Stimulated activated CD8-positive, alpha-beta memory T cell treated with anti-CD3 and anti-CD28 coated beads, Interleukin-4, amount 100 ng/mL, for 4 hours (primary cell): ENCODE data around the gene HOXB7.

Experiments
- DNase-seq, 2 donors: peaks; one replicate each; pipeline ENCODE4 v3.0.0-alpha.2; 2020; ENCODE audit warnings: low read depth in 2 of 2, low spot score in 1 of 2

Gene HOXB7

DNA sequence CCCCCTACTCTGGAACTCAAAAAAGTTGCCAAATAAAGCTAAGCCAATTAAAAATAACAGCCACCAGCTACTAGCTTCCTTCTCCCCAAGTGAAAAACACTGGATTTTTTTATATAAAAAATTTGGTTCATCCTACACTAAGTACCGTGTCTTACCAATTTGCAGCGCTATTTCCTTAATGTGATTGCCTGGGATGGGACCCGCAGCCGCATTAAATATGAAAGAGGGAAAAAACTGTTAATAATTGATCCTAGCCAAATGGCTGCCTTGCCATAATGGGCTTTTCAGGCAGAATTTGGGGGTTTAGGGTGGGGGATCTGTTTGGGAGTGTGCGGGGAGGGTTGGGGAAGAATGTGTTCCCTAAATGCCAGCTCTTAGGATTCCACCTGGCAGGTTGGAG lies 13.3 kb upstream of the HOXB7 start:
- DNase-seq, result no peak

DNA sequence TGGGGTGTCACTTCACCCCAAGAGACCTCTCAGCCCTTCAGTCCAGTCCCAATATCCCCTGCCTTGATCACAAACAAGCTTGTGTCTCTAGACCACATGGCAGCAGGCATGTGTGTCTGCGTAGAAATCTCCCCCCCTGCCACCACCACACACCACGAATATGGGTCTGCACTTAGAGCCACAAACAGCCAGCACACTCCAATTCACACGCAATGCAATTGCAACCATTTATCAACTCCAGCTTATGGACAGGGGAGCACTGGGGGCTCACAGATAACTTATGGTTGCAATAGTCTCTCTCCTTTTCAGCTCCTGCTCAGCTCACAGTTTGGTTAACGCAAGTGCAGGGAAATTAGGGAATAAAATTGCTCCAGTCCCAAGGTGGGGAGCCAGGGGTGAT lies 12.8 kb upstream of the HOXB7 start:
- no peak for DNase-seq

DNA sequence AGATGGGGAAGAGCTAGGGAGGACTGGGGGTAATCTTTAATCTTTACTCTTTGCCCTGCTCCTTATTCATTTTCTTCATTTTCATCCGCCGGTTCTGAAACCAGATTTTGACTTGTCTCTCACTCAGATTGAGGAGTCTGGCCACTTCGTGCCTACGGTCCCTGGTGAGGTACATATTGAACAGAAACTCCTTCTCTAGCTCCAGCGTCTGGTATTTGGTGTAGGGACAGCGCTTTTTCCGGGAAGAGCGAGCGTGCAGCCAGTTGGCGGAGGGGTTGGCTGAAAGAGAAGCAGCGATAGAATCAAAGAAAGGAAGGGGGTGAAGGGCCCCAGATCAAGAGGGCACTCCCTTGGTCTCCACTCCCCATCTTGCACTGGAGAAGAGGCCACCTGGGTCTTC lies 12.0 kb upstream of the HOXB7 start:
- no peak for DNase-seq

DNA sequence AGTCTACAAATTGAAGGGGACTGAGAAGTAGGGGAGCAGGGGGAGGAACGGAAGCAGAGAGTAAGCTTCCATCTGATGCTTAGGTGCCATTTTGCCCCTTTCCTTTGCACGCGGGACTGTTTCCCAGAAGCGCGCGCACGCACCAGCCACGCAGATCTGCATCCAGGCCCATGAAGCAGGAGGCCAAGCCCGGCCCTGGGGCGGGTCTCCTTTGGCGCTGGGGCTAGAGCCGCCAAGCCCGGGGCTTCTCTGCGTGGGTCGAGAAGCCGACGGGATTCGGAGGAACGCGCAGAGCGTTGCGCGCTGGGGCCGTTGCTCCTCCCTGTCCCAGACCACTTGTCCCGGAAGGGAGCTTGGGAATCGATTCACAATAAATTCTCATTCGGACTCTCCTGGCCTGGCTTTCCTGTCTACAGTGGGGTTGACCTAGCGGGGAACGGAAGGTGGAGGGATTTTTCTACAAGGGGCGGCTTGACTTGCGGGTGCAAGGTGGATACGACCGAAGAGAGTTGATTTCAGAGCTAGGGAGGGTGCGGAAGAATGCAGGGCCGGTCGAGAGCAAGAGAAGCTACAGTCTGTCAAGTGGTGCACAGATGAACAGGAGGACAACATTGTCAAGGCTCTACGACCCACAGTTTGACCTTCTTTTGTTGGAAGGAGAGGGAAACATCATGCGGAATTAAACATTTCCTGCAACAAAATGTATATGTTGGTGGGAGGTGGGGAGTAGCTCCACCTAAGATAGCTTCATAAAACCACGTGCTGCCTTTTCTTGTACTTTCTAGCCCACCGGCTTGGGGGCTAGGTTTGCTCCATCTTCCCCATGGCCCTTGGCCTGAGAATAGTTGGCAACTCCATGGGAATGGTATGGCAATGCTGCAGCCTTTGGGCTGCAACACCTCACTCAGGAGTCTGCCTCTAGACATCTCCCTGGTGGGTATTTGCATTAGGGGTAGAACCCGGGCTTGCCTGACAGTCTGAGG lies 10.9 kb upstream of the HOXB7 start:
- DNase-seq, result no peak

DNA sequence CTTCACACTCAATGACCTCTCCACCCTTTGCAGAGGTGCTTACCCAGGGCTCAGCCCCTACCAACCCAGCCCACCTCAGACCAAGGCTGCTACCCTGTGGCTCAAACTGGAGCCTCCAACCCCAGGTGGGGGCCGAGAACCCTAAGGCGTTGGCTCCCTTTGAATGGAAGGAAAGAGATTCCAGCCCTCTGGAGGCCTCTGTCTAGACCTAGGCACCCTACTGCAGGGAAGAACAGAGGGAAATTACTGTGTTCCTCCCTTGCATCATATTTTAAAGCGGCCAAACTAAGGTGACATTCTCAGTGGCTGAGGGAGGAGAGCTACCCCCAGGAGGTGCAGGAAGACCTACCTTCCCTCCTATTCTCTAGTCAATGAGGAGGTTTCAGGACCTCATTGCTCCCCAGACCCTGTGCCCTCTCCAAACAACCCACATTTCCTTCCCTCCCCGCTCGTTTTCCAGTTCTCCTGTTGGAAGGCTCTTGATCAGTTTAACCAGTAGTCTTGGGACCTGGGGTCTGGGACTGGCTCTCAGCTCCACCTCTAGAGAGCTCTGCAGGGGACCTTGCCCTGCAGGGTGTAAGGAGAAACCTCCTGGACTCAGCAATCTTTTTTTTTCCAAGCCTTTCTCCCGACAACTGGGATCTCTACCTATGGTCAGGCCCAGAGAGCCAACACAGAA lies 9.8 kb upstream of the HOXB7 start:
- no peak for DNase-seq

DNA sequence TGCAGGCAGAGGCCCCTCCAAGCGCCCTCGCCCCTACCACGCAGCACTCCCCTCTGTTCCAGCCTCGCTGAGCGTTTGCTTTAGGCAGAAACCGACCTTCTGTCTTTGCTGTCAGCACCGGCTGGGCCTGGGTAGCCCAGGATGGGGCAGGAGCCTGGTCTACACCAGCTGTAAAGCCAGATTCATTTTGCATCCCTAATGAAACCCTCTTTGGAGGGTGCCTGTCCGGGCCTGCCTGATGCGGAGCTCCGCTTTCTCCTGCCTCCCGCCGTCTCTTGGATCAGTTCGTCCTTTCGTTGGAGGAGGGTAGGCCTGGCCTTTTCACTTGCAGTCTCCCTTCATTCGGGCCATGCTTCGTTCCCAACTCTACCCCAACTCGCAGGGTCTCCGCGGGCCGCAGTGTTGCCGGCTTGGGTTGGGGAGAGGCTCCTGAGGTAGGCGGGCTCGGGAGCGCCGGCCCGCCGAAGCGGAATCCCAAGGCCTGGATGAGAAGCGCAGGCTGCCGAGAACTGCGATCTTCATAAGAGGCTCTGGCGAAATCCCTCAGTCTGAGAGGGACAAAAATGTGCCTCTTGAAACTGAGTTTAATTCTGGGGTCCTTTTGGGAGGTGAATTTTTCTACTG lies 9.1 kb upstream of the HOXB7 start:
- no peak for DNase-seq

DNA sequence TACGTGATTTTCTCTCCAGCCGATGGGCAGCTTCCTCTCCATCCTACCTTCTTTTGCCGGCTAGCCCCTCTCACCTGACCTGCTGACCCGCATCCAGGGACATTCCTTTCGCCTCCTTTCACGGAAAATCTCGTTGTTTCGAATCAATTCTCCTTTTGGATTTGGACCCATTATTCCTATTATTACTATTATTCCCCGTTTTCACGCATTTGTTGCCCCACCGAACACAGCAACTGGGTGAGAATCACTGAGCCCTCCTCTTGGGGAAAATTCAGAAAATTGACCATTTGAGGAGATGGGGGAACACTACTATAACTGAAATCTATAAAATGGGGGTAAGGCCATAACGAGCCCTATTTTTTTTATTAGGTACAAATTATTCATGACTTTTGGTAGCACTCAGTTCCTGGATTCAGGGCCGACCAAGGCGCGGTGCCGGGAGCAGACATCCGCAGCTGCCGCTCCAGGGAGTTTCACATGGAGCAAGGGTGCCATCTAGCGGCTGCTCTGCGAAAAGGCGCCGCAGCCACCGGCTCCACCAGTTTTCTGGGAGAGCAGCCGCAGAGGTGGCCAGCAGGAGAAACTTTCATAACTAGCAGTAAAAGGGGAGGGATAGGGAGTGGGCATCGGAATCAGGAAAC lies 7.6 kb upstream of the HOXB7 start:
- peak; percentile 60 to 79 for DNase-seq

DNA sequence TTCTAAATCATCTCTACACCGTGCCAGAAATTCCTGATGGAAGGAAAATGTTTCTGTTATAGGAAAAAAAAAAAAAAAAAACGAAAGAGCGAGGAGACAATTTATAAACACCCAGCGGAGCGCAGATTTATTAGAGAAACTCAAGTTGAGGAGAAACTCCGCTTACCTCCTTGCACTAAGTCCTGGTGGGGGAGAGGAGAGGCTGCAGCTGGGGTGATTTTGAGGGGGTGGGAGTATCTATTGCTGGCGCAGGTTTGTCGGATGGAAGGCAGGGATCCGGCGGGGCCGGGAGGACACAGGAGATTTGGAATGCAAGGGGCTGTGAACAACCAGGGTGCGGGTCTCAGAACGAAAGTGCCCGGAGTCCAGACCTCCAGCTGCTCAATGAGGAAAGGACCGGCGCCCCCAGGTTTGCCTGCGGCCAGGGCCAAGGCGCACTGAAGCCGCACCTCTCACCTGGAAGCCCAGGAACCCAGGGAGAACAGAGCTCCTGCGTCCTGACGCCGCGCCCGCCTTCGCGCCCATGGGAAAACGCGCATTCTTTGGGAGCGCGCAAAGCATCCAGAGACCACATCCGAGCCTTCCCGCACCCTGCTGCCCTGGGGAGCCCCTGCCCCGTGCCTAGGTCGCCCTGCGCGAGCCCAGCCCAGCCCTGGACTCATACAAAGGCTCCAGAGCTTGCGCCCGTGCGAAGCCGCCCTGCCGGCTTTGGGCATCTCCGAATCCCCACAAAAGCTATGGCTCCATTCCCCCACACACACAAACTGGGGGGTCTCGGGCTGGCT lies 6.8 kb upstream of the HOXB7 start:
- DNase-seq, result no peak

DNA sequence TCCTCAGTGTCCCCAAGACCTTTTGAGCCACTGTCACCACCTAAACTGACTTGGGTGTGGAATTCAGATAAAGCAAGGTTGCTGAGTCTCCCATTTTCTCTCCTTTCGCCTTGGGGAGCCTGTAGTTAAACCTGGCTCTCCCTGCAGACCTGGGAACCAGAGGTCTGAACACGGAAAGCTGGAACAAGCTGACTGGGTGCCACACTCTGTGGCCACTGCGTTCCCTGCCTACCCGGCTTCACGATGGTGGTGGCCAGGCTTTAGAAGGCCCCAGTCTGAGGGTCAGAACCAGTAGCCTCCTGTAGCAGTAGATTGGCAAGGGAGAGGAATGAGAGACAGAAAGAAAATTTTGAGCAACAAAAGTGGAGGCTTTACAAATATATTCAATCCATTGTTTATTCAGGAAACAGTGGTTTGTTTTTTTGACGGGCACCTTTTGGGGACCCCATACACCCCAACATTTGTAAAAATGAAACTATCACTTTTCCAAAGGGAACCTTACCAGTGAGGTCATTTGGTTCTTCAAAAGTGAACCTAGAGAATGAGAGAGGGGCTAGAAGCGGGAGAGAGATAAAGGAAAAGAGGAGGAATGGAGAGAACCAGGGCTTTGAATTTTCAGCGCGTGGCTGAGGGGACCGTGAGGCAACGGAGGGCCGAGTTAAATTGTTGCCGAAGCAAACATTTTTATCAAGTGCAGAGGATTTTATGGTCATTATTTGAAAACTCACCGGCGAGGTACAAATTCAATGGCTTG lies 6.1 kb upstream of the HOXB7 start:
- DNase-seq, result no peak

DNA sequence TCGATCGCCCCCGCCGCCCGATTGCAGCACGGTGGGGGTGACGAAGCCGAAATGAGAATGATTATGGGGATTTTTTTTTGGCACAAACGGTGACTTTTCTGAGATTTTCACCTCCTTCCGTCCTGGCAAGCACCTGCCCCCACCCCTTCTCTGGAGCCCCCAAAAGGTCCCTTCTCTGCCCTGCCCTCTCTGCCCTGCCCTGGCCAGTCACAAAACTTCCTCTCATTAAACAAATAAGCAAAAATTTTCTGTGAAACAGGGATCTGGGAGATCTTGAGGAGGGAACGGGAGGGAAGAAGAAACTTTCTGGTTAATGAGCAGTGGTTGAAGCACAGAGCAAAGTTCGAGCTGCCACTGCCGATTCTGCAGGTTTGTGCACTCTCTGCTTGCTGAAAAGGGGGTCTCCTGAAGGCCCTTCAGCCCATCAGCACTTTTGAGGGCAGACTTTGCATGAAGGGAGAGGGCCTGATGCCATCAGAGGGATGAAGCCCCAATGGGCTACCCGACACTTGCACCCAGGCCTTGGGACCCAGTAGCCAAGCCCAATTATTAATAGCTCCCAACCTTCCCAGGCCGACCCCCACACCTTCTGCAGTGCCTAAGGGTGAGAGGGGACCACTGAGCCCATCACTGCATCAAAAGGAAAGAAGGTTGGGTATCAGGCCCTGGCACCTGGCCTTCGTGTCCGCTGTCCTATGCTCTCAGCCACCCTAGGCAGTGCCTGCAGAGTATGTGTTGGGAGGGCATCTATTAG lies 5.3 kb upstream of the HOXB7 start:
- DNase-seq, result no peak

DNA sequence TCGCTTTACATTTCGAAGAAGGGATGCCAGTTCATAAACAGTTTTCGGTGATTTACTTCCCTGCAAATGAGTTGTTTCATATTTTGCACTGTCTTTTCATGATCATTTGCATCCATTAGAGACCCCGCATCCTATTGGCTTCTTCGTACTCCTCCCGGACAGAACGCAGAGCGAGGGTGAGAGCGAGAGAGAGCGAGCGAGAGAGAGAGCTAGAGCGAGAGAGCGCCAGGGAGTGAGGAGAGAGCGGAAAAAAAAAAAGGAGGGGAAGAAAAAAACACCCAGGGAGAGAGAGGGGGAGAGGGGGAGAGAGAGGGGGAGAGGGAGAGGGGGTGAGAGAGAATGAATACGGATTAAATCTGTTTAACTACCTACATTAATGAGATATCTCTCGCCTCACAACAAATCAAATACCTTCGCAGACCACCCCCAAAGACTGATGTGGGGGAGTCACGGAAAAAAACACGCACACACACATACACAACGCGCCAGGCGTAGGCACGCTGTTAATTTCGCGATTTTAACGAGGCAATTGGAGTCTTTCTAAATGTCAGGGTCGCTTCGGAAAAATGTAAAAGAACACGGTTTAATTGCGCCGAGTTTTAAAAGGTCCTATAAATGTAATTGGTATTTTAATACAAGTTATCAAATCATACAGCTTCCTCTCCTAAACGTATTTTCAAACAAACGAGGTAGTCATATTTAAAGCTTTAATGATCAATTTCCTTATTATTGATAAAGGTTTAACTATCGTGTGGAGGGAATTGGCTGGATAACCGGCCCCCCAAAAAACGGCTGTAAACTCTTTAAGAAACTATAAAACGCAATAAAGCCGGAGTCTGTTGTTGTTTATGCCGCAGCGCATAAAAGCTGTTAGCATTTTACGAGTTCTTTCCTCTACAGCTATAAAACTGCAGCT lies 4.5 kb upstream of the HOXB7 start, which contains the start of gene HOXB8:
HOXB8 (minus strand) TSS at position 246 of the 916 bp plus-strand sequence. CDS start 588 bp downstream, outside the sequence.
- no peak for DNase-seq

DNA sequence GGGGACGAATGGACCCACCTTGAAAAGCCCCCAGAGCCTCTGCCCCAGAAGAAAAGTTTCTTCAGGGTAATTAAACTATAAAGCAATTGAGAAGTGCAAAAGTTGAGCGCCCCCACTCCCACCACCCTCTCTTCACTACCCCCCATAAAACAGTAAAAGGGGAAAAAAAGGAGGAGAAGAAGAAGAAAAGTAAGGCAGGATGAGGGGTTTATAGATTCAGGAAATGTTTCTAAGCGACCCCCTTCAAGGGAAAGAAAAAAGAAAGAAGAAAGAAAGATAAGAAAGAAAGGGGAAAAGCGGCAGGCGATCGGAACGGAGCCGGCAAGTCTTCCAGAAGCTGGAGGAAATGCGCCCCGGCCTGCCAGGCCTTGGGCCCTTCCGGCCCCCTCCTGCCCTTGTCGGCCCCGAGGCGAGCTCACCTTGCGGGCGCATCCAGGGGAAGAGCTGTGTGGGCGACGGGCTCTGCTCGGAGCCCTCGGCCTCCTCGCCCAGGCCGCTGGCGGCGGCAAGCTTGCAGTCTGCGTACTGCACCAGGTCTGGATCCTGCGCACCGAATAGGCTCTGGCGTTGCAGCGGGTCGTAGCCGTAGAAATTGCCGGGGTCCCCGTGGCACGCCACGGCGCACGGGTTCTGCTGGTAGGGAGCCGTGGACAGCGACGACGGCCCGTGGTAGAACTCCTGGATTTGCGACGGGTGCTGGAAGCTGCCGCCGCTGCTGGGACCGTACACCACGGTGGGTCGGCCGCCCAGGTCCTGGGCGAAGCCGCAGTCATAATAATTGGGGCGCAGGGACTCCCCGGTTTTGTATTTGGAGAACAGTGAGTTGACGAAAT lies 3.3 kb upstream of the HOXB7 start:
- no peak for DNase-seq

DNA sequence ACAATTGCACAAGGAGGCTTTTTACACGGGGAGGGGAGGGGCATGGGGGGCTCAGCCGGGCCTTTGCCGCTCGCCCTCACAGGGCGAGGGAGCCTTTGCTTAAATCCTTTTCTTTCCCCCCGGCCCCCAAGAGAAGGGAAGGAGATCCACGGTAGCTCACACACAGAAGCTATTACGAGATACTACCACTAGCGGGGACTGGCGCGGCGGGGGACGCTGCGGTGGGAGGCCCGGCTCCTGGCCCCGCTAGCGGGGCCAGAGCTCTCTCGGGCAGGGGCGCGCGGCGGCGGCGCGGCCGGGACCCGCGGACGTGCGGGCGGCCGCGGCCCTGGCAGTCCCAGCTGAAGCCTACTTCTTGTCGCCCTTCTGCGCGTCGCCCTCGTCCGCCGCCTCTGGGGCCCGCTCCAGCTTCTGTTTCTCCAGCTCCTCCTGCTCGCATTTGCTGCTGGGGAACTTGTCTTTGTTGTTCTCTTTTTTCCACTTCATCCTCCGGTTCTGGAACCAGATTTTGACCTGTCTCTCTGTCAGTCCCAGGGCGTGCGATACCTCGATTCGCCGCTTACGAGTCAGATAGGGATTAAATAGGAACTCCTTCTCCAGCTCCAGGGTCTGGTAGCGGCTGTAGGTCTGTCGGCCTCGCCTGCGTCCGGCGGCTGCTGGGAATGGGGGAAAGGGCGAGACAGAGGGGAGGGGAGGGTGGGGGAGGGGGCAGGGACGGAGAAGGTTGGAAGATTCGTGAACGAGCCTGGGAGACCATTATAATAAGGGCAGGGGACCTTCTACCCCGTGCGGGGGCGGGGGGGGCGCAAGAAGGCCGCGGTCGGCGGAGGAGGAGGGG lies 2.3 kb upstream of the HOXB7 start:
- DNase-seq, result no peak

DNA sequence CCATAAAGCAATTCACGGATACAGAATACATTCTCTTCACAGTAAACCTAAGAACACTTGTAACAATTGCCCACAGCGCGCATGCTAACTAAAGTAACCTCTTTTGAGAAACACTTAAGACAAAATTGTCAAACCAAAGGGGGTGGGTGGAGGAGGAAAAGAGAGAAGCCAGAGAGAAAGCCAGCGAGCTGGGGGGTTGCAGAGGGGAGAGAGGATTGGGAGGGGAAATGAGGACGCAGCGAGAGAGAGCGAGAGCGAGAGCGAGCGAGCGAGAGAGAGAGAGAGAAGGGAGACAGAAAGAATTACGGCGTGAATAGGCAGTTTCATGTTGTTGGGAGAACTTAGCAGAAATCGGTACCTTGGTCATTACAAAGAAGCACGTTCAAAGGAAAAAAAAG lies 1.6 kb upstream of the HOXB7 start:
- DNase-seq, result no peak

DNA sequence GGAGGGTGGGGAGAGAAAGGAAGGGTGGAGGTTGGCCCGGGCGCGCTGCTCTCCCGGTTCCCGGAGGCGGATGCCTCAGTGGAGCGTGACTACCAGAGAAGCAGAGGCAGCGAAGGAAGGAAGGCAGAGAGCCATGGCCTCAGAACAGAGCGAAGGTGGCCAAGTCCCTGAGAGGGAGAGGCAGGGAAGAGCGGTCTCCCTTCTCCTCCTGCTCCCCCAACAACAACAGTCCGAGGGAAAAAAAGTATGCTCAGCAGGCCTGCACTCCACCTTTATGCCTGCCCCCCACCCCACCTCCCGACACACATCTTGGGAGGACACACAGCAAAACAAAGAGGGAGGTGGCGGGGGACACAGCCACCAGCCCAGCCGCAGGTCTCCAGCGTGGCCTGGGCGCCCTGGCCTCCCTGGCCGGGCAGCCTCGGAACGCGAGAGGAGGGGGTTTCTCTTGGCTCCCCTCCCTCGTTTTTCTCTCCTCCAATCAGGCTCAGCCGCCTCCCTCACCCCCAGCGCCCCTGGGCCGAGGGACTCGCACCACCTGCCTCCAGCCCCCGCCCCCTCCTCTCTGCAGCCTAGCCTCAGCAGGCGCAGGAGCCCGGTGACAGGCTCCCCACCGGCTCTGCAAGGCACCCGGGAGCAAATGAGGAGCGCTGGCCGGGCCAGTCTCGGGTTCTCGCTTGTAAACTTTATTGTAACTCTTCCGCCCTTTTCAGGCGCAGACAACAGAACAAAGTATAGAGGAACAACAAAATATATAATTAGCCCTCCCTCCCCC lies 1.1 kb upstream of the HOXB7 start:
- DNase-seq, result no peak

DNA sequence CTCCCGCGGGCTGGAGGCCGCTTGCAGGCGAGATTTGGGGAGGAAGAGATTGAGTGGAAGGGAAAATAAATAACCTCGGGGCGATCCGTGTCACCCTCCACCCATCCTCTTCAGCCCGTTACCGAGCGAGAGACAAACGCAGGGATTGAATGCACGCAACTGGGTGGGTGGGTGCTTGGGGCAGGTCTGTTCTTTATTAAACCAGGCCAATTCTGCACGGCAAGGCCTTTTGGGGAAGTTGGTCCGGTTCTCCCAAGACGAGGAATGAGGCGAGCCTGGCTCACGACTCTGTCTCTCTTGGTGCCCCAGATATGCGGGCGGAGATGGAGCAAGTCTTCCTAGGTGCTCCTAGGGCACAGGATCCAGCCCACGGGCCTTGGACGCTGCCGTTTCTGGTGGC lies 396 bp upstream of the HOXB7 start:
- no peak for DNase-seq
